ENCODE results near the gene BRCA1.

GRCh38 chr17:43019418-43019817 is 105.7 kb downstream of the BRCA1 start:
- TF ChIP-seq YY1 (IDR thresholded peaks at IDR 0.05; ENCODE audit: insufficient read depth, insufficient read length): no peak
- TF ChIP-seq ZNF274 (IDR thresholded peaks at IDR 0.05; ENCODE audit: low read depth, low read length): no peak
